H9 (cell line): ENCODE data around the gene RAI14. TPM values are rescaled to one million over a fixed set of nuclear protein-coding genes. Genes with fewer than 3 reads are reported as not detected.

Experiments used
- DNase-seq: peaks from one replicate; pipeline ENCODE4 v3.0.0-alpha.2; 2017
- H2AFZ ChIP-seq: one replicate; pipeline ENCODE4 v1.6.1; 2013; ENCODE audit warnings: mild to moderate bottlenecking, low read length, control low read depth, moderate library complexity
- H2AK5ac ChIP-seq: 2 replicates; pipeline ENCODE4 v1.6.1; 2013; ENCODE audit warnings: low read length, control low read depth, mixed read lengths; ENCODE audit not compliant: insufficient read length
- H2BK120ac ChIP-seq: one replicate; pipeline ENCODE4 v1.6.1; 2013; ENCODE audit warnings: low read depth, mild to moderate bottlenecking, low read length, control low read depth, inconsistent platforms; ENCODE audit not compliant: poor library complexity, severe bottlenecking
- H2BK12ac ChIP-seq: 2 replicates; pipeline ENCODE4 v1.6.1; 2013; ENCODE audit warnings: low read length, control low read depth, mixed read lengths, low read depth; ENCODE audit not compliant: insufficient read length
- H2BK15ac ChIP-seq: 2 replicates; pipeline ENCODE4 v1.6.1; 2013; ENCODE audit warnings: low read depth, low read length, control low read depth
- H2BK20ac ChIP-seq: one replicate; pipeline ENCODE4 v1.6.1; 2013; ENCODE audit warnings: low read depth, mild to moderate bottlenecking, low read length, control low read depth, inconsistent platforms; ENCODE audit not compliant: poor library complexity, severe bottlenecking
- H2BK5ac ChIP-seq: 2 replicates; pipeline ENCODE4 v1.6.1; 2013; ENCODE audit warnings: low read length, control low read depth, mixed read lengths; ENCODE audit not compliant: insufficient read length
- H3K14ac ChIP-seq: 2 replicates; pipeline ENCODE4 v1.6.1; 2013; ENCODE audit warnings: low read length, control low read depth; ENCODE audit not compliant: insufficient read depth
- H3K18ac ChIP-seq: 2 replicates; pipeline ENCODE4 v1.6.1; 2013; ENCODE audit warnings: low read depth, mild to moderate bottlenecking, mixed read lengths, low read length, control low read depth; ENCODE audit not compliant: insufficient read length
- H3K23ac ChIP-seq: 2 replicates; pipeline ENCODE4 v1.6.1; 2013; ENCODE audit warnings: low read length, control low read depth, mixed read lengths, low read depth; ENCODE audit not compliant: insufficient read length
- H3K23me2 ChIP-seq: 2 replicates; pipeline ENCODE4 v1.6.1; 2013; ENCODE audit warnings: low read depth, mild to moderate bottlenecking, mixed read lengths, low read length, control low read depth; ENCODE audit not compliant: insufficient read length, poor library complexity, severe bottlenecking
- H3K27ac ChIP-seq: 2 replicates; pipeline ENCODE4 v1.5.1; 2013; ENCODE audit warnings: low read length, control low read depth, mixed read lengths, low read depth; ENCODE audit not compliant: insufficient read length
- H3K27me3 ChIP-seq: 2 replicates; pipeline ENCODE4 v1.6.1; 2013; ENCODE audit warnings: low read length, control low read depth, inconsistent platforms; ENCODE audit not compliant: insufficient read depth
- H3K4ac ChIP-seq: 2 replicates; pipeline ENCODE4 v1.6.1; 2013; ENCODE audit warnings: low read depth, mild to moderate bottlenecking, control low read depth, inconsistent platforms, low read length, moderate library complexity
- H3K4me1 ChIP-seq: 2 replicates; pipeline ENCODE4 v1.6.1; 2013; ENCODE audit warnings: low read length, control low read depth, inconsistent platforms; ENCODE audit not compliant: insufficient read depth
- H3K4me2 ChIP-seq: 2 replicates; pipeline ENCODE4 v1.6.1; 2013; ENCODE audit warnings: low read length, control low read depth, mixed read lengths; ENCODE audit not compliant: insufficient read length, insufficient read depth
- H3K56ac ChIP-seq: 2 replicates; pipeline ENCODE4 v1.6.1; 2013; ENCODE audit warnings: low read depth, mild to moderate bottlenecking, mixed read lengths, low read length, control low read depth; ENCODE audit not compliant: insufficient read length
- H3K79me1 ChIP-seq: 2 replicates; pipeline ENCODE4 v1.6.1; 2013; ENCODE audit warnings: low read depth, mild to moderate bottlenecking, moderate library complexity, low read length, control low read depth, inconsistent platforms; ENCODE audit not compliant: insufficient read depth, poor library complexity, severe bottlenecking
- H3K79me2 ChIP-seq: 2 replicates; pipeline ENCODE4 v1.6.1; 2013; ENCODE audit warnings: low read length, control low read depth, inconsistent platforms; ENCODE audit not compliant: insufficient read depth
- H3K9ac ChIP-seq: 2 replicates; pipeline ENCODE4 v1.6.1; 2013; ENCODE audit warnings: low read length, control low read depth, mixed read lengths; ENCODE audit not compliant: insufficient read length; ENCODE audit errors: extremely low read depth
- H3K9me3 ChIP-seq: one replicate; pipeline ENCODE4 v1.6.1; 2013; ENCODE audit warnings: low read depth, low read length, inconsistent platforms; ENCODE audit not compliant: control insufficient read depth
- H3T11ph ChIP-seq: one replicate; pipeline ENCODE4 v1.6.1; 2013; ENCODE audit warnings: mild to moderate bottlenecking, low read length, control low read depth, inconsistent platforms
- H4K20me1 ChIP-seq: one replicate; pipeline ENCODE4 v1.6.1; 2013; ENCODE audit not compliant: control insufficient read depth, insufficient read length, insufficient read depth
- H4K5ac ChIP-seq: 2 replicates; pipeline ENCODE4 v1.6.1; 2013; ENCODE audit warnings: low read depth, mild to moderate bottlenecking, mixed read lengths, low read length, control low read depth; ENCODE audit not compliant: insufficient read length
- H4K8ac ChIP-seq: replicated peaks from 2 replicates; pipeline ENCODE4 v1.6.1; 2013; ENCODE audit warnings: low read length, control low read depth, mixed read lengths, low read depth; ENCODE audit not compliant: insufficient read length
- H4K91ac ChIP-seq: 2 replicates; pipeline ENCODE4 v1.6.1; 2013; ENCODE audit warnings: low read depth, mild to moderate bottlenecking, moderate library complexity, mixed read lengths, low read length, control low read depth; ENCODE audit not compliant: insufficient read length
- H3K27ac Mint-ChIP-seq, 3 experiments: 2 replicates in 2 of 3; 3 replicates in 1 of 3; pipeline ENCODE4 v1.8.0; 2020 to 2021; ENCODE audit warnings: mixed read lengths in 3 of 3, mild to moderate bottlenecking in 1 of 3, moderate library complexity in 1 of 3
- H3K27me3 Mint-ChIP-seq: 2 replicates; pipeline ENCODE4 v1.8.0; 2021; ENCODE audit warnings: low read depth, mild to moderate bottlenecking, moderate library complexity, mixed read lengths
- H3K36me3 Mint-ChIP-seq, 3 experiments: 2 replicates in 2 of 3; 3 replicates in 1 of 3; pipeline ENCODE4 v1.8.0; 2020 to 2021; ENCODE audit warnings: low read depth in 3 of 3, mixed read lengths in 3 of 3; ENCODE audit not compliant: insufficient read depth in 1 of 3
- H3K4me1 Mint-ChIP-seq, 2 experiments: 2 replicates each; pipeline ENCODE4 v1.8.0; 2020; ENCODE audit warnings: mixed read lengths in 2 of 2
- H3K4me3 Mint-ChIP-seq, 2 experiments: 2 replicates in 1 of 2; 3 replicates in 1 of 2; pipeline ENCODE4 v1.8.0; 2020 to 2021; ENCODE audit warnings: mild to moderate bottlenecking in 2 of 2, mixed read lengths in 2 of 2, moderate library complexity in 1 of 2
- H3K9me3 Mint-ChIP-seq, 2 experiments: 2 replicates in 1 of 2; 3 replicates in 1 of 2; pipeline ENCODE4 v1.8.0; 2020; ENCODE audit warnings: mild to moderate bottlenecking in 2 of 2, mixed read lengths in 2 of 2, moderate library complexity in 1 of 2
- CTCF ChIP-seq: fragments of 200-600 bp; sonication (generic); conservative IDR thresholded peaks from 3 replicates; pipeline ENCODE4 v1.8.0; 2021; ENCODE audit warnings: antibody characterized with exemption, mild to moderate bottlenecking
- WGBS: extraction: QIAGEN DNeasy Blood & Tissue Kit; methylation state at CpG from one replicate; pipeline ENCODE4 v1.1.7; 2013; ENCODE audit warnings: missing lambda C conversion rate, low lambda C conversion rate, mixed read lengths; ENCODE audit not compliant: insufficient read length; ENCODE audit errors: extremely low coverage; 5-methylcytosine and 5-hydroxymethylcytosine counted together
- total RNA-seq: library from RNA; stranded (reverse); gene quantifications from 2 replicates; pipeline ENCODE4 v1.2.1, GENCODE V29; 2021

Gene RAI14
- total RNA-seq, 1 experiment from 2014 or later, result 127 TPM

- H3K79me1 ChIP-seq, result no peaks in the 10 kb centered on the region
- no peaks in the 10 kb centered on the region; the same call in 1 of the 2 replicates for H3K27me3 Mint-ChIP-seq
- H3T11ph ChIP-seq, result no peak overlapping the region
- TF ChIP-seq CTCF, result no peak
- no peak overlapping the region for H2BK120ac ChIP-seq
- H3K14ac ChIP-seq, result no peak overlapping the region
- no peak overlapping the region for H3K27ac ChIP-seq
- H3K4me2 ChIP-seq, result no peak overlapping the region
- H3K4me1 Mint-ChIP-seq, result peaks cover 14 to 16% of the 10 kb centered on the region in 2 experiments
- H3K23ac ChIP-seq, result no peak overlapping the region
- H3K9ac ChIP-seq, result no peak overlapping the region
- H2BK20ac ChIP-seq, result no peak overlapping the region
- H3K4me1 ChIP-seq, result peaks cover 4% of the 10 kb centered on the region; the same call in 1 of the 2 replicates
- no peak overlapping the region for H2BK5ac ChIP-seq
- no peaks in the 10 kb centered on the region for H3K36me3 Mint-ChIP-seq
- H3K18ac ChIP-seq, result no peak overlapping the region
- H3K79me2 ChIP-seq, result no peaks in the 10 kb centered on the region
- no peaks in the 10 kb centered on the region for H4K20me1 ChIP-seq
- no peaks in the 10 kb centered on the region for H3K9me3 Mint-ChIP-seq
- no peaks in the 10 kb centered on the region for H3K23me2 ChIP-seq
- no peak overlapping the region for H3K4me3 Mint-ChIP-seq
- WGBS, result no CpG with 5 or more reads among the region's 5 CpGs
- no peaks in the 10 kb centered on the region for H3K9me3 ChIP-seq
- no peak overlapping the region for H3K56ac ChIP-seq
- no peak overlapping the region; a peak in 1 of 7 replicates for H3K27ac Mint-ChIP-seq
- H4K8ac ChIP-seq, result no peak overlapping the region
- no peak overlapping the region for H4K5ac ChIP-seq
- H2AFZ ChIP-seq, result no peak overlapping the region
- no peak overlapping the region for H2AK5ac ChIP-seq
- H2BK15ac ChIP-seq, result no peak overlapping the region
- no peaks in the 10 kb centered on the region for H3K27me3 ChIP-seq
- H3K4ac ChIP-seq, result no peak overlapping the region
- DNase-seq, result no peak
- no peak overlapping the region for H4K91ac ChIP-seq
- no peak overlapping the region for H2BK12ac ChIP-seq
These were observed 35.9 kb upstream of the RAI14 start for GRCh38 chr5:34620185-34620584.
